Brain microvascular endothelial cell (primary cell): Measurements from ENCODE around the gene FDXACB1.

Experiments
- DNase-seq: peaks from one replicate; pipeline ENCODE4 v3.0.0-alpha.2; 2020
- H3K27ac ChIP-seq: fragments of 250-450 bp; sonication (Bioruptor Pico); 2 replicates; pipeline ENCODE4 v1.5.1; 2020; ENCODE audit warnings: mild to moderate bottlenecking, moderate library complexity
- H3K27me3 ChIP-seq: fragments of 250-450 bp; sonication (Bioruptor Pico); replicated peaks from 2 replicates; pipeline ENCODE4 v1.5.1; 2020; ENCODE audit warnings: mild to moderate bottlenecking
- H3K36me3 ChIP-seq: fragments of 250-450 bp; sonication (Bioruptor Pico); replicated peaks from 2 replicates; pipeline ENCODE4 v1.5.1; 2020; ENCODE audit warnings: mild to moderate bottlenecking
- H3K4me3 ChIP-seq: 2 replicates; pipeline ENCODE4 v1.5.1; 2011; ENCODE audit warnings: low read depth, mild to moderate bottlenecking, control low read depth, low read length, moderate library complexity
- CTCF ChIP-seq: IDR thresholded peaks from 2 replicates; pipeline ENCODE4 v1.5.1; 2011; ENCODE audit warnings: low read depth, mild to moderate bottlenecking, moderate library complexity, low read length, control low read depth, inconsistent platforms; ENCODE audit errors: missing control alignments
- in situ Hi-C: cut with HindIII; loops from 2 replicates; pipeline ENCODE4 v1.10.0; 2017; ENCODE audit warnings: low sequenced_read_pairs, low pct_ligation_motif_present

FDXACB1 gene

GRCh38 chr11:111846636-111847035, 32.3 kb downstream of the FDXACB1 start:
- in situ Hi-C loops, result loop anchor here (25.0 kb wide), 1 partner anchor 259 kb away; no protein-coding TSS in a partner anchor
- Histone ChIP-seq H3K36me3 (peaks cover 4% of the 10 kb centered on the region), H3K27me3 (no peaks in the 10 kb centered on the region), H3K4me3 (no peak overlapping the region), H3K27ac (peak overlapping the region; percentile 72)
- TF ChIP-seq CTCF, result no peak
- DNase-seq, result peak; percentile 79

GRCh38 chr11:111846063-111846462, 32.9 kb downstream of the FDXACB1 start:
- peak; percentile 35 for DNase-seq
- Histone ChIP-seq H3K27ac (peak overlapping the region; percentile 72), H3K36me3 (peaks cover 4% of the 10 kb centered on the region), H3K27me3 (no peaks in the 10 kb centered on the region), H3K4me3 (no peak overlapping the region)
- TF ChIP-seq CTCF, result no peak
- in situ Hi-C loops, result loop anchor here (25.0 kb wide), 1 partner anchor 259 kb away; no protein-coding TSS in a partner anchor

GRCh38 chr11:111845276-111846028, 33.5 kb downstream of the FDXACB1 start:
- no peak for DNase-seq

GRCh38 chr11:111843661-111844060, 35.3 kb downstream of the FDXACB1 start:
- Histone ChIP-seq H3K4me3 (no peak overlapping the region), H3K27ac (no peak overlapping the region), H3K36me3 (no peaks in the 10 kb centered on the region), H3K27me3 (no peaks in the 10 kb centered on the region)
- in situ Hi-C loops, result loop anchor here (25.0 kb wide), 1 partner anchor 256 kb away; no protein-coding TSS in a partner anchor
- TF ChIP-seq CTCF, result no peak
- no peak for DNase-seq

More at GRCh38 chr11:111845276-111846028, 33.5 kb downstream of the FDXACB1 start:
- Histone ChIP-seq H3K4me3 (no peak overlapping the region), H3K36me3 (peaks cover 2% of the 10 kb centered on the region), H3K27ac (peak overlapping the region; percentile 72), H3K27me3 (no peaks in the 10 kb centered on the region)
- in situ Hi-C loops, result loop anchor here (25.0 kb wide), 1 partner anchor 258 kb away; no protein-coding TSS in a partner anchor
- no peak for TF ChIP-seq CTCF

- in situ Hi-C loops, result loop anchor here (25.0 kb wide), 1 partner anchor 254 kb away; no protein-coding TSS in a partner anchor
- Histone ChIP-seq H3K27ac (peak overlapping the region; percentile 86), H3K27me3 (no peaks in the 10 kb centered on the region), H3K36me3 (no peaks in the 10 kb centered on the region), H3K4me3 (no peak overlapping the region)
- TF ChIP-seq CTCF, result peak; percentile 84
- DNase-seq, result peak; percentile 95
These were observed 37.5 kb downstream of the FDXACB1 start for GRCh38 chr11:111841370-111842053.
